Subcutaneous adipose tissue (tissue), 4 donors: Measurements from ENCODE around the gene TCTA. TPM values are rescaled to one million over a fixed set of nuclear protein-coding genes. Genes with fewer than 3 reads are reported as not detected.

ENCODE experiments used
- total RNA-seq, 4 donors: library from RNA; depleted of rRNA; stranded (reverse); fragments of >200 nt; gene quantifications; one replicate each; pipeline ENCODE4 v1.1.0, GENCODE V29; 2016
- TF ChIP-seq, protein P1 (sequence below): fragments of 450-650 bp; IDR thresholded peaks from one replicate; pipeline ENCODE4 v1.5.1; 2016; ENCODE audit warnings: low read depth, mild to moderate bottlenecking, control low read depth, antibody characterized with exemption, moderate library complexity

The TCTA gene
- total RNA-seq, 4 donors from 2014 or later = 18.1 to 25.8 (median 18.1) TPM

GRCh38 chr3:49385617-49386016 lies 26.6 kb upstream of the TCTA start:
- TF ChIP-seq, protein P1, sequence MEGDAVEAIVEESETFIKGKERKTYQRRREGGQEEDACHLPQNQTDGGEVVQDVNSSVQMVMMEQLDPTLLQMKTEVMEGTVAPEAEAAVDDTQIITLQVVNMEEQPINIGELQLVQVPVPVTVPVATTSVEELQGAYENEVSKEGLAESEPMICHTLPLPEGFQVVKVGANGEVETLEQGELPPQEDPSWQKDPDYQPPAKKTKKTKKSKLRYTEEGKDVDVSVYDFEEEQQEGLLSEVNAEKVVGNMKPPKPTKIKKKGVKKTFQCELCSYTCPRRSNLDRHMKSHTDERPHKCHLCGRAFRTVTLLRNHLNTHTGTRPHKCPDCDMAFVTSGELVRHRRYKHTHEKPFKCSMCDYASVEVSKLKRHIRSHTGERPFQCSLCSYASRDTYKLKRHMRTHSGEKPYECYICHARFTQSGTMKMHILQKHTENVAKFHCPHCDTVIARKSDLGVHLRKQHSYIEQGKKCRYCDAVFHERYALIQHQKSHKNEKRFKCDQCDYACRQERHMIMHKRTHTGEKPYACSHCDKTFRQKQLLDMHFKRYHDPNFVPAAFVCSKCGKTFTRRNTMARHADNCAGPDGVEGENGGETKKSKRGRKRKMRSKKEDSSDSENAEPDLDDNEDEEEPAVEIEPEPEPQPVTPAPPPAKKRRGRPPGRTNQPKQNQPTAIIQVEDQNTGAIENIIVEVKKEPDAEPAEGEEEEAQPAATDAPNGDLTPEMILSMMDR = no peak

DNA sequence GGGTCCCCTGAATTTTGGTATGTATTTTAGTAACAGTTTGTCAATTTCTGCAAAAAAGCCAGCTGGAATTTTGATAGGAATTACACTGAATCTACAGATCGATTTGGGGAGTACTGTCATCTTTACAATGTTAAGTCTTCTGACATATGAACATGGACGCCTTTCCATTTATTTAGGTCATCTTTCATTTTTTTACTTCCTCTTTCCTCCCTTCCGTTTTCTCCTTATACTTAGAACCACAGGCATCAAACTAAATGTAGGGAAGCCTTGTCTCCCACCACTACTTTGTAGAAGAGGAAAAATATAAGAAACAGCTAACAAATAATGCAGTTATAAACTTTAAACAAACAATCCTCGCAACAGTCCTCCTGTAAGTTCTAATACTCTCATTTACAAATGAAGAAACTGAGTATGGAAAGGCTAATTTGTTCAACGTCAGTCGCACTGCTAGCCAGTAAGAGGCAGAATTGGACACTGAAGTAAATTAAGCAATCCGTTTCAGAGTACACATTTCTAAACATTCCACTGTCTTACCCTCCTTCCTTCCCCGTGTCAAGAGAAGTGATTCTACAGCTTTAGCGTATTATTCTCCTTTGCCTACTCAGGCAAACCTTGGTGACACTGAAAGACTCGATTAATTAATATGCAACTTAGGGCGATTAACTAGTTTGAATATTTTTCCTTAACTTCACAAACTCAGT lies 26.0 kb upstream of the TCTA start:
- TF ChIP-seq, protein P1 = no peak

- TF ChIP-seq, protein P1 = no peak
These were observed 24.5 kb upstream of the TCTA start for GRCh38 chr3:49387721-49388120.

DNA sequence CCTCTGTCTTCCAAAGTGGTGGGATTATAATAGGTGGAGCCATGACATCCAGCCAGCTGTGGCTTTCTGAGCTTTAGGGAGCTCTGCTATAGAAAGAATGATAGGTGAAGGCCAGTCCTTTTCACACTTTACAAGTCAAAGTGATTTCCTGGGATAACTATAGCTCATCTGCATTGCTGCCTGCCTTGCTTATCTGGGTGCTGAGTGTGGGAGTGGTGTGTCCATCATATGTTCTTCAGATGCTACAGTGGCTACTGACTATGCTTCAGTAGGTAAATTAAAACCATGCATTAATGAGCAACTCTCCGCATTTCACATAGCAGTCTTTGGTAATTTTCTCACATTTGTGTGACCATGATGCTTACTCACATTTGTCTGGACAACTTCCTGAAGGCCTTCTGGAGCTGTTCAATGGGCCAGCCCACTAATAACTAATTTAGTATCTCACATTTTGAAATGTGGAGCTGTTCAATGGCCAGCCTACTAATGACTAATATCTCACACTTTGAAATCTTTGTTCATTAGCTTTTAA lies 23.9 kb upstream of the TCTA start:
- TF ChIP-seq, protein P1 = no peak

DNA sequence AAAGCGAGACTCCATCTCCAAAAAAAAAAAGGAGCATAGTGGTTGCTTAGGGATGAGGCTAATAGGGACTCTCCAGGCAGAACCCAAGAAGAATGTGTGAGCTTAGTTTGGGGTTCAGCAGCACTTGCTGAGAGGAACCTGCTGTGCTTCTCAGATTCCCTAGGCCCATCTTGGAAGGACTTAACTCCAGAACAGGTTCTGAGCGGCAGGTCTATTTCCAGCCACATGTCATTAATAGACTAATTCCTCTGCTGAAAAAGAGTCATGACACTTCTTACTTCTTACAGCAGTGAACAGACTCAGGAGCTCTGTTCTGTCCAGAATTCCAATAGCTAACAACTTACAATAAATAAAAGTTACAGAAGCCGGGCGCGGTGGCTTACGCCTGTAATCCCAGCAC lies 22.9 kb upstream of the TCTA start:
- TF ChIP-seq, protein P1 = no peak

DNA sequence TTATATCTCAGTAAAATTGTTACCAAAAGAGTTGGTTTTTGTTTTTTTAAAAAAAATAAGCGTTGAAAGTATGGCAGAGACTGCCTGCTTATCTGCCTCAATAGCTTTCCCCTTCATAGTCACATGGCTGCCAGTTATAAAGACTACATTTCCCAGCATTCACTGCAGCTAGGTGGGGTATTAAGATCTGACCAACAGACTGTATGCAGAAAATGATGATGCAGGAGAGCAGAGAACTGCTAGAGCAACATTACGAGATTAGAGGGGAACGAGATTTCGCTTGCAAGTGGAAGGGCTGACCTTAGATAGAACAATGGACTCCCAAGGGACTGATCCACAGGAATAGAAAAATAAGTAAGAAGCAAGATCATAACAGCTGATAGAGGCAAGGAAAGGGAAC lies 14.8 kb upstream of the TCTA start:
- TF ChIP-seq, protein P1 = no peak

DNA sequence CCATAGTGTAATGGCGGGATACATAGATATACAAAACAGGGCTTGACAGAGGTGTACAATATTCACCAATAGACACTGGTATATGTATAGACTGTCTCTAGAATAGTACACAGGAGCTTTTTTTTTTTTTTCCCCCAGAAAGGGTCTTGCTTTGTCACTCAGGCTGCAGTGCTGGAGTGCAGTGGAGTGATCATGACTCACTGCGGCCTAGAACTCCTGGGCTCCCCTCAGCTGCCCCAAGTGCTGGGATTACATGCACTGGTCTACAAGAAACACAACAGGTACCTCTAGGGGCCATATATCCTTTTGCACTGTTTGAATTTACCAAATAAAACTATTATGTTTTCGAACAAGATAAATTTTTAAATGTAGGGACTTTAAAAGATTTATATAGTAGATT lies 12.8 kb upstream of the TCTA start:
- TF ChIP-seq, protein P1 = no peak
